HG03103 (cell line): ENCODE results near the gene DEPDC5.

ENCODE experiments used
- ATAC-seq: cut with Tn5 transposase; IDR thresholded peaks from one replicate; pipeline ENCODE4 v1.9.1; 2021; ENCODE audit warnings: low read depth; ENCODE audit not compliant: unreplicated experiment

Gene DEPDC5

GRCh38 chr22:31883989-31884388 lies 130.2 kb downstream of the DEPDC5 start:
- no peak for ATAC-seq

GRCh38 chr22:31891366-31892079 lies 137.7 kb downstream of the DEPDC5 start:
- no peak for ATAC-seq

- ATAC-seq, result no peak
These were observed 138.2 kb downstream of the DEPDC5 start for GRCh38 chr22:31892080-31892433.

DNA sequence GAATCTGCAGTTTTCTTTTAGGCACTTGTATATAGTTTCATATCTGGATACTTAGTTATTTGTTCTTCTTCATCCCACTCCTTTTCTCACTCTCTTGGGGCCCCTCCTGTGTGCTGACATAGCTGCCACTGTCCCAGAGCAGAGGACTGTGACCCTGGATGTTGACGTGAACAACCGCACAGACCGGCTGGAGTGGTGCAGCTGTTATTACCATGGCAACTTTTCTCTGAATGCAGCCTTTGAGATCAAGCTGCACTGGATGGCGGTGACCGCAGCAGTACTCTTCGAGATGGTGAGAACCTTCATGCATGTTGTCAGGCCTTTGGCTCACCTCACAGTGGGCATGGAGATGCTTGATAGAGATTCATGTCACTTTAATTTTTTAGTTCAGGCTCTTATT lies 139.6 kb downstream of the DEPDC5 start:
- ATAC-seq, result no peak

GRCh38 chr22:31895411-31896123 lies 141.7 kb downstream of the DEPDC5 start:
- ATAC-seq, result no peak

GRCh38 chr22:31896472-31896871 lies 142.7 kb downstream of the DEPDC5 start:
- no peak for ATAC-seq

DNA sequence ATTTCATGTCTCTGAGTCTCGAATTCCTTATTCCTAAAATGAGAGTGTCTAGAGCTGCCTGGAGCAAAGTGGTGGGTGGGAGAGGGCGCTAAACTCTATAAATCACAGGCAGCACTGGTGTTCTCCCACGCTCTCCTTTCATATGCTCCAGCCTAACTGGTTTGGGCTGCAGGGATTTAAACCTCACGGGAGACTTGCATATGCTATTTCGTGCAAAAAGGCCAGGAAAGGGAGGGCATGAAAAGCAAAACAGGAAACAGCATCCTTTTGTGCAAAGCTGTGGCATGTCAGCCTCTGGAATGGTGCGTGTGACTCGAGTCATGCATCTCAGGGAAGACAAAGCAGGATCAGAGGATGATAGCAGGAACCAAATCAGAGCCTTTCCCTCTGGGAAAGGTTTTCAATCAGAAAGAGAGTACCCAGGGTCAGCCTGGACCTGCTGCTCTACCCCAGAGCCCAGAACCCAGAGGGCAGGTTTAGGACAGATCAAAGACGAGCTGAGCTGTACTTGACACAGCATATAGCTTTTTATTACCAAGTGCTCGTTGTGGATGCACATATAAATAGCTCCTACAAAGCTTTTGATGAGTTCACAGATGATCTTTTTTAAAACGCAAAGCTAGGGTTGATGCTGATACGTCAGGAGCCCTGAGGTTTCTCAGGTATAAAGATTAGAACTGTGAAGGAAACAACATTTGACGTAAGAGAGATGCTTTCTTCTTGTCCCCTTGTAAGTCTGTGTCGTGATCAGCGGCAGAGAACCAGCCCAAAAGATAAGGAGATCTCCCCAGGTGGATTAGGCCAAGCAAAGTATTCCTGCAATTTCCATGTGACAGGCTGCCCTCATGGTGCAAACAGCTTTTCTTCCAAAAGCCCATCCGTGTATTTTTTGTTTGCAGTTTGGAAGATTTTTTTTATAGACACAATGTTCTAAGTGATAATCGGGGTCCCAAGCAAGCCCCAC lies 144.3 kb downstream of the DEPDC5 start:
- no peak for ATAC-seq

DNA sequence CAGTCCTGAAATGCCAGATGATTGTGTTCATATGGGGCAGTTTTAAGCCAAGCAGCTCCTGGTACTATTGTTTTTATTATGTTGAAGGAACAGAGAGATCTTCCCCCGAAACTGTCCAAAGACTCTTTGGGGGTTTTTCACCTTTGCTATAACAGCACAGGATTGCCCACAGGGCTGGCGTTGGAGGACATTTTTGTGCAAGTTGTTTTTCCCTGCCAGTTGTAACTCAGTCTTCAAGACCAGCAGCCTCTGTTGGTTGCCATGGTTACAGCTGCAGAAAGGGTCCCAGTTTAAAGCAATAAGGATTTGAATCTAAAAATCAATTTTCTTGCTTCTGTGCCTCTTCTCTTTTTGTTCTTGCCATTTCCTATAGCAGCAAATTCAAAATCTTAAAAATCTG lies 145.1 kb downstream of the DEPDC5 start:
- ATAC-seq, result no peak

GRCh38 chr22:31899669-31900068 lies 145.8 kb downstream of the DEPDC5 start:
- ATAC-seq, result no peak

DNA sequence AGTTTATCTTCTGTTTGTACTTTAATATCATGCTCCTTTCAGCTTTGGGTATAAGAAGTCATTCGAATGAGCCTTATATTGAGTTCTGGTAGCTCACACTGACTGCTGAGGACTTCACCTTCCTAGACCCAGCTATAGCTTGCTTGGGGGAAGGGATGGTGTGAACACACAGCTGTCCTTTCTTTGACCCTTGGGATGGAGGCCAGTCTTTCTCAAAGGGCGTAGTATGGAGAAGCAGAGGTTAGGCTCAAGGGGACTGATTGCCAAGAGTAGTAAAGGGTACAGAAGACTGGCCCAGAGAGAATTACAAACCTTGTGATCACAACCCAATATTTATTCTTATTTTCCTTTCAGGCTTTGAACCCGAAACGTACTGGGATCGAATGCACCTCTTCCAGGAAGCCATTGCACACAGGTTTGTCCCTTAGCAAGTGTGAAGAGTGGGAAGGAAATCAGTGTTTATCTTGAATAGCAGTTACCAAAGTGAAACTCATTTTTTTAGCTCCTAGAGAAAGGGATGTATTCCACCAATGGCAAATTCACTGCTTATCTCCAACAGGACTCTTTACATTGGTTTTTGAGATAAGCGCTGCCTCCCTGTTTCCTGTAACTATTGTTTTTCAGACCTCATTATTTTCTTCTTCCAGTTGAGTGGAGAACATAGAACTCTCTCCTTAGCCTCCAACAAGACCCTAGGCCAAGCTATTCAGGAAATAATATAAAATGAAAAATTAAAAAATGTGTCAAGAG lies 147.7 kb downstream of the DEPDC5 start:
- ATAC-seq, result no peak

DNA sequence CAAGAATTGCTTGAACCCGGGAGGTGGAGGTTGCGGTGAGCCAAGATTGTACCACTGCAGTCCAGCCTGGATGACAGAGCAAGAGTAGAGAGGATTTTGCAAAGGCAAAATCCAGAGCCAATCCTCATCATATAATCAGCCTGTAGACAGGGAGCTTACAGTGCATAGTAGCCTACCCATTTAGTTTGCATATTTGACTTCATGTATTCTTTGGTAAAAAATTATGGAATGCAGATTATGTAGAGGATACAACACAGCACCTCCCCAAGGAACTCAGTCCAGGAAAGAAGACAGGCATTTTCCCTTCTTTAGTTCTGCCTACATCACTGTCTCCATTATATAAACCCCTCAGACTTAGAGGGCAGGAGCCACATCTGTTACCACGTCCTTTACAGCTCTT lies 150.8 kb downstream of the DEPDC5 start:
- no peak for ATAC-seq

DNA sequence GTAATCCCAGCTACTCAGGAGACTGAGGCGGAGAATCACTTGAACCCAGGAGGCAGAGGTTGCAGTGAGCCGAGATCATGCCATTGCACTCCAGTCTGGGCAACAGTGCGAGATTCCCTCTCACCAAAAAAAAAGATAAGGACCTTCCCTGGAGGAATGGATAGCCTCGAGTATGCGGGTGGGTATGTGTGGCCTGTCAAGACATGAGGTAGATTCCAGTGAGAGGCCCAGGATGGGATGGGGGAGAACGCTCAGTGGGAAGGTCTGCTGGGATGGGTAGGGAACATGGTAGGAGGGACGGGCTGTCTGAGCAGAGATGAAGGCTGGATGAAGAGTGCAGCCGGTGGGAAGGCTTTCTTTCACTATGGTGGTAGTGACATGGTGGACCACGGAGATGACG lies 151.5 kb downstream of the DEPDC5 start:
- ATAC-seq, result no peak

DNA sequence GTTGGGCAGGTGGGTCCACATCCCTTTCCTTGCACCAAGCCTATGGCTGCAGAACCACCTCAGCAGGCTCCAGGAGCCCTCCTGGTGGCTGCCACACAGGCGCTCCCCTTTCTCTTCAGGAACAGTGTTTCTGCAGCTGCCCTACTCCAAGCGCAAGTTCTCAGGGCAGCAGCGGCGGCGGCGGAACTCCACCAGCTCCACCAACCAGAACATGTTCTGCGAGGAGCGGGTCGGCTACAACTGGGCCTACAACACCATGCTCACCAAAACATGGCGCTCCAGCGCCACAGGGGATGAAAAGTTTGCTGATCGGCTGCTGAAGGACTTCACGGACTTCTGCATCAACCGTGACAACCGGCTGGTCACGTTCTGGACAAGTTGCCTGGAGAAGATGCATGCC lies 152.3 kb downstream of the DEPDC5 start:
- ATAC-seq, result no peak

DNA sequence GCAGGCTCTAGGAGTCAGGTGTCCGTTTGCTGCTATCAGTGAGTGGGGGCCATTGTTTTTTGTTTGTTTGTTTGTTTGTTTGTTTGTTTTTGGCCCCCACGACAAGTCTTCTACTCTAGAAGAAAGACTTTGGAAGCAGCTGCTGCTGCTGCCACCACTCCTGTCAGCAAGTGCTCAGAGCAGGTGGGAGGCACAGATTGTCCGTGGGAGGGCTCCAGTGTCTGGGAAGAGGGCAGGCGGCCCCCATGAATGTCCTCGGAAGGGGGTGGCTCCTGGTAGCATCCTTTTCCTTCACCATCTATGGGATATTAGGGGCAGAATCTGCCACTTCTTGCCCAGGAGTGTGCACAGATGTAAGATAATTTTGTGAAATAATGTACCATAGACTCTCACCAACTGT lies 152.8 kb downstream of the DEPDC5 start:
- no peak for ATAC-seq

GRCh38 chr22:31909977-31910376 lies 156.2 kb downstream of the DEPDC5 start:
- no peak for ATAC-seq

DNA sequence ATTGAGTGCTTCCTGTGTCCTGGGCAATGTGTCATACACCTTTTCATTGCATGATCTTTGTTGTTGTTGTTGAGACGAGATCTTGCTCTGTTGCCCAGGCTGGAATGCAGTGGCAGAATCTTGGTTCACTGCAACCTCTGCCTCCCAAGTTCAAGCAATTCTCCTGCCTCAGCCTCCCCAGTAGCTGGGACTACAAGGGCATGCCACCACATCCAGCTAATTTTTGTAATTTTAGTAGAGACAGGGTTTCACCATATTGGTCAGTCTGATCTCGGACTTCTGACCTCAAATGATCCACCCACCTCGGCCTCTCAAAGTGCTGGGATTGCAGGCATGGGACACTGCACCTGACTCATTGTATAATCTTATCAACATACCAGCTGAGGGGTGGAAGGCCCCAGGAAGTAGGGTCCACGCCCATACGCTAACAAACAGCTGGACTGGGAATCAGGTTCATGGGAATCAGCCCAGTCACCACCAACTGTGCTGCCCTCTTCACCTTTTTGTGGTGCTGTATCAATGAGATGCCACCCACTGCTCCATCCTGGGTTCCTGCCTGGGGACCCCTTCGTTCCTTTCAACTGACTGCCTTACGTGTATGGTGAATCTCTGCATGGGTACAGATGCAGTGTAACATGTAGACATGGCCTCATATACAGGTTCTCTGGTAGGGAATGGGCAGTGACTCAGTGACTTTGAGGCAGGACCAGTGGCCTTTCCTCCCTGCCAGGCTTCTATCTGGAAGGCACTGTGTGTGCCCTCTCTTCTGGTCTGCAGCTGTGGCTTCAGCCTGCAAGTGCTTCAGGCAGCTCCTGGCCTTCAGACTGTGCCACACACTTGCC lies 158.0 kb downstream of the DEPDC5 start:
- no peak for ATAC-seq

- no peak for ATAC-seq
These were observed 158.6 kb downstream of the DEPDC5 start for GRCh38 chr22:31912407-31912743.

- no peak for ATAC-seq
These were observed 161.8 kb downstream of the DEPDC5 start for GRCh38 chr22:31915586-31915985.

GRCh38 chr22:31917227-31917921 lies 163.6 kb downstream of the DEPDC5 start:
- no peak for ATAC-seq
